CD4-positive, alpha-beta memory T cell (primary cell): ENCODE results near the gene TRH. TPM values are rescaled to one million over a fixed set of nuclear protein-coding genes. Genes with fewer than 3 reads are reported as not detected.

Experiments used
- CTCF ChIA-PET: fragments of 350-600 bp; sonication (Branson Sonifier 250); formaldehyde crosslinking; loops from one replicate; lab custom pipeline; 2021; ENCODE audit warnings: inconsistent platforms; ENCODE audit not compliant: partially characterized antibody; lab: Charles Lee
- POLR2A ChIA-PET: fragments of 350-600 bp; sonication (Branson Sonifier 250); formaldehyde crosslinking; loops from one replicate; lab custom pipeline; 2021; ENCODE audit not compliant: partially characterized antibody; lab: Charles Lee
- DNase-seq, 5 donors: peaks; one replicate each; pipeline versions ENCODE4 v3.0.0 to v3.0.0-alpha.2; 2020 to 2022; ENCODE audit warnings: mixed read lengths in 1 of 5
- H3K27ac ChIP-seq: one replicate; pipeline ENCODE4 v1.7.0; 2013; ENCODE audit warnings: low read depth, low read length
- H3K27me3 ChIP-seq: 2 replicates; pipeline ENCODE4 v1.7.0; 2013; ENCODE audit warnings: mild to moderate bottlenecking, low read length, moderate library complexity; ENCODE audit not compliant: insufficient read depth
- H3K36me3 ChIP-seq: 2 replicates; pipeline ENCODE4 v1.7.0; 2013; ENCODE audit warnings: mild to moderate bottlenecking, low read length, moderate library complexity; ENCODE audit not compliant: insufficient read depth
- H3K4me1 ChIP-seq: 2 replicates; pipeline ENCODE4 v1.7.0; 2013; ENCODE audit warnings: mild to moderate bottlenecking, low read length, moderate library complexity; ENCODE audit not compliant: insufficient read depth
- H3K4me3 ChIP-seq, 2 donors: one replicate each; pipeline ENCODE4 v1.7.0; 2013; ENCODE audit warnings: low read length in 2 of 2, mild to moderate bottlenecking in 1 of 2
- H3K9me3 ChIP-seq, 2 donors: one replicate each; pipeline ENCODE4 v1.7.0; 2013; ENCODE audit warnings: low read length in 2 of 2, control low read depth in 1 of 2; ENCODE audit not compliant: control insufficient read depth in 1 of 2
- H3K27ac Mint-ChIP-seq, 7 donors: one replicate each; pipeline ENCODE4 v1.8.0; 2020 to 2021; ENCODE audit warnings: mixed read lengths in 7 of 7, mild to moderate bottlenecking in 6 of 7, inconsistent platforms in 3 of 7, moderate library complexity in 3 of 7
- H3K27me3 Mint-ChIP-seq, 2 donors: one replicate each; pipeline ENCODE4 v1.8.0; 2020 to 2021; ENCODE audit warnings: mixed read lengths in 2 of 2
- H3K36me3 Mint-ChIP-seq, 2 donors: one replicate each; pipeline ENCODE4 v1.8.0; 2020 to 2021; ENCODE audit warnings: mixed read lengths in 2 of 2, inconsistent platforms in 1 of 2, mild to moderate bottlenecking in 1 of 2
- H3K4me1 Mint-ChIP-seq, 4 donors: one replicate each; pipeline ENCODE4 v1.8.0; 2020 to 2021; ENCODE audit warnings: mixed read lengths in 4 of 4, mild to moderate bottlenecking in 1 of 4
- H3K4me3 Mint-ChIP-seq, 8 donors: one replicate each; pipeline ENCODE4 v1.8.0; 2020 to 2021; ENCODE audit warnings: mixed read lengths in 8 of 8, mild to moderate bottlenecking in 7 of 8, moderate library complexity in 6 of 8, inconsistent platforms in 3 of 8
- H3K9me3 Mint-ChIP-seq, 8 donors: one replicate each; pipeline ENCODE4 v1.8.0; 2020 to 2021; ENCODE audit warnings: mixed read lengths in 8 of 8, mild to moderate bottlenecking in 5 of 8, inconsistent platforms in 3 of 8, moderate library complexity in 1 of 8
- intact Hi-C: fragments of 100-400 bp; cut with micrococcal nuclease; formaldehyde crosslinking; loops from one replicate; pipeline ENCODE4 v1.15.1; 2023
- polyA plus RNA-seq, 2 donors: library from polyadenylated mRNA; unstranded; fragments of 300-500 nt; fragmentation: Illumina TruSeq; gene quantifications; one replicate each; pipeline ENCODE4 v1.2.3, GENCODE V29; 2021
- total RNA-seq, 2 experiments: library from RNA; stranded (reverse); gene quantifications; one replicate each; pipeline ENCODE4 v1.2.3, GENCODE V29; 2021

TRH gene
- total and polyA plus RNA-seq, 4 experiments from 2014 or later: not detected

- no peak overlapping the region for H3K4me3 Mint-ChIP-seq
- no peaks in the 10 kb centered on the region for H3K9me3 Mint-ChIP-seq
- CTCF ChIA-PET: no interaction called here
These were observed 9.6 kb downstream of the TRH start for GRCh38 chr3:129984125-129984524.

GRCh38 chr3:129985113-129985512, 10.6 kb downstream of the TRH start:
- intact Hi-C loops: no loop called here
- no peaks in the 10 kb centered on the region for H3K9me3 ChIP-seq
- H3K4me1 Mint-ChIP-seq: no peaks in the 10 kb centered on the region
- H3K4me3 Mint-ChIP-seq: no peak overlapping the region
- POLR2A ChIA-PET: no interaction called here
- no peaks in the 10 kb centered on the region for H3K4me1 ChIP-seq
- no peak overlapping the region for H3K4me3 ChIP-seq
- H3K27me3 Mint-ChIP-seq: peaks cover 2 to 3% of the 10 kb centered on the region in 2 donors
- H3K27ac ChIP-seq: no peak overlapping the region
- no peak for DNase-seq
- H3K36me3 Mint-ChIP-seq: no peaks in the 10 kb centered on the region
- H3K27me3 ChIP-seq: no peaks in the 10 kb centered on the region
- H3K9me3 Mint-ChIP-seq: no peaks in the 10 kb centered on the region
- CTCF ChIA-PET: no interaction called here
- H3K27ac Mint-ChIP-seq: no peak overlapping the region
- H3K36me3 ChIP-seq: no peaks in the 10 kb centered on the region

More at GRCh38 chr3:129984125-129984524, 9.6 kb downstream of the TRH start:
- Histone ChIP-seq H3K27me3 (no peaks in the 10 kb centered on the region), H3K27ac (no peak overlapping the region), H3K4me1 (no peaks in the 10 kb centered on the region), H3K36me3 (no peaks in the 10 kb centered on the region), H3K9me3 (no peaks in the 10 kb centered on the region), H3K4me3 (no peak overlapping the region)
- H3K4me1 Mint-ChIP-seq: no peaks in the 10 kb centered on the region
- H3K36me3 Mint-ChIP-seq: no peaks in the 10 kb centered on the region
- POLR2A ChIA-PET: no interaction called here
- no peak for DNase-seq
- intact Hi-C loops: no loop called here
- H3K27me3 Mint-ChIP-seq: peaks cover 2 to 4% of the 10 kb centered on the region in 2 donors
- no peak overlapping the region for H3K27ac Mint-ChIP-seq

GRCh38 chr3:129988429-129988828, 13.9 kb downstream of the TRH start:
- no peak for DNase-seq
- H3K27ac ChIP-seq: no peak overlapping the region
- H3K4me3 Mint-ChIP-seq: no peak overlapping the region
- H3K27me3 ChIP-seq: no peaks in the 10 kb centered on the region
- no peak overlapping the region for H3K27ac Mint-ChIP-seq
- intact Hi-C loops: no loop called here
- H3K27me3 Mint-ChIP-seq: peaks cover 10 to 12% of the 10 kb centered on the region in 2 donors
- ChIA-PET CTCF (no interaction called here), POLR2A (no interaction called here)
- H3K4me1 ChIP-seq: no peaks in the 10 kb centered on the region
- H3K9me3 Mint-ChIP-seq: peaks cover 0 to 3% (median 0%) of the 10 kb centered on the region in 8 donors
- no peaks in the 10 kb centered on the region for H3K36me3 Mint-ChIP-seq
- H3K4me3 ChIP-seq: no peak overlapping the region
- H3K9me3 ChIP-seq: no peaks in the 10 kb centered on the region
- no peaks in the 10 kb centered on the region for H3K4me1 Mint-ChIP-seq
- no peaks in the 10 kb centered on the region for H3K36me3 ChIP-seq

GRCh38 chr3:129989414-129989813, 14.9 kb downstream of the TRH start:
- Mint-ChIP-seq H3K4me1 (no peaks in the 10 kb centered on the region), H3K27me3 (peaks cover 12% of the 10 kb centered on the region in 2 donors), H3K4me3 (no peak overlapping the region), H3K36me3 (no peaks in the 10 kb centered on the region), H3K9me3 (peaks cover 0 to 3% (median 0%) of the 10 kb centered on the region in 8 donors), H3K27ac (no peak overlapping the region)
- ChIA-PET POLR2A (no interaction called here), CTCF (no interaction called here)
- H3K36me3 ChIP-seq: no peaks in the 10 kb centered on the region
- H3K4me1 ChIP-seq: no peaks in the 10 kb centered on the region
- intact Hi-C loops: no loop called here
- H3K27ac ChIP-seq: no peak overlapping the region
- no peaks in the 10 kb centered on the region for H3K9me3 ChIP-seq
- DNase-seq: no peak
- H3K4me3 ChIP-seq: no peak overlapping the region
- no peaks in the 10 kb centered on the region for H3K27me3 ChIP-seq

- H3K36me3 Mint-ChIP-seq: no peaks in the 10 kb centered on the region
- H3K27me3 Mint-ChIP-seq: peaks cover 18 to 19% of the 10 kb centered on the region in 2 donors
- POLR2A ChIA-PET: no interaction called here
These were observed 18.3 kb downstream of the TRH start for GRCh38 chr3:129992781-129993180.

GRCh38 chr3:129994883-129995559, 20.5 kb downstream of the TRH start:
- CTCF ChIA-PET: no interaction called here
- peaks cover 16 to 27% of the 10 kb centered on the region in 2 donors for H3K27me3 Mint-ChIP-seq
- Histone ChIP-seq H3K4me1 (no peaks in the 10 kb centered on the region), H3K4me3 (no peak overlapping the region), H3K36me3 (no peaks in the 10 kb centered on the region), H3K27me3 (no peaks in the 10 kb centered on the region), H3K27ac (no peak overlapping the region), H3K9me3 (no peaks in the 10 kb centered on the region)
- POLR2A ChIA-PET: no interaction called here
- intact Hi-C loops: no loop called here
- H3K4me3 Mint-ChIP-seq: no peak overlapping the region
- H3K9me3 Mint-ChIP-seq: peaks cover 0 to 4% (median 0%) of the 10 kb centered on the region in 8 donors
- H3K27ac Mint-ChIP-seq: no peak overlapping the region
- H3K36me3 Mint-ChIP-seq: no peaks in the 10 kb centered on the region
- no peak for DNase-seq
- H3K4me1 Mint-ChIP-seq: no peaks in the 10 kb centered on the region

More at GRCh38 chr3:129992781-129993180, 18.3 kb downstream of the TRH start:
- H3K9me3 Mint-ChIP-seq: peaks cover 0 to 4% (median 0%) of the 10 kb centered on the region in 8 donors
- intact Hi-C loops: no loop called here
- no peak for DNase-seq
- no peak overlapping the region for H3K4me3 ChIP-seq
- CTCF ChIA-PET: no interaction called here
- H3K4me1 ChIP-seq: no peaks in the 10 kb centered on the region
- H3K9me3 ChIP-seq: no peaks in the 10 kb centered on the region
- no peak overlapping the region for H3K4me3 Mint-ChIP-seq
- no peaks in the 10 kb centered on the region for H3K27me3 ChIP-seq
- H3K27ac Mint-ChIP-seq: no peak overlapping the region
- H3K4me1 Mint-ChIP-seq: no peaks in the 10 kb centered on the region
- no peaks in the 10 kb centered on the region for H3K36me3 ChIP-seq
- no peak overlapping the region for H3K27ac ChIP-seq

GRCh38 chr3:129996073-129996472, 21.6 kb downstream of the TRH start:
- Histone ChIP-seq H3K4me1 (no peaks in the 10 kb centered on the region), H3K9me3 (no peaks in the 10 kb centered on the region), H3K27ac (no peak overlapping the region), H3K36me3 (no peaks in the 10 kb centered on the region), H3K27me3 (no peaks in the 10 kb centered on the region), H3K4me3 (no peak overlapping the region)
- peaks cover 0 to 4% (median 0%) of the 10 kb centered on the region in 8 donors for H3K9me3 Mint-ChIP-seq
- ChIA-PET POLR2A (no interaction called here), CTCF (interaction anchor here (1.2 kb wide), 1 partner anchor 368 kb away, joined by 3 read pairs; no protein-coding TSS in a partner anchor)
- intact Hi-C loops: no loop called here
- peaks cover 16 to 27% of the 10 kb centered on the region in 2 donors for H3K27me3 Mint-ChIP-seq
- no peaks in the 10 kb centered on the region for H3K36me3 Mint-ChIP-seq
- H3K4me3 Mint-ChIP-seq: no peak overlapping the region
- no peak for DNase-seq
- no peak overlapping the region for H3K27ac Mint-ChIP-seq
- no peaks in the 10 kb centered on the region for H3K4me1 Mint-ChIP-seq
